NCI-H510A treated with DMSO at 0.1 percent for 48 hours (cell line): ENCODE results near the gene NLE1.

Experiments used
- DNase-seq: peaks from one replicate; lab custom pipeline; 2025; lab: John Stamatoyannopoulos, UW

Gene NLE1

DNA sequence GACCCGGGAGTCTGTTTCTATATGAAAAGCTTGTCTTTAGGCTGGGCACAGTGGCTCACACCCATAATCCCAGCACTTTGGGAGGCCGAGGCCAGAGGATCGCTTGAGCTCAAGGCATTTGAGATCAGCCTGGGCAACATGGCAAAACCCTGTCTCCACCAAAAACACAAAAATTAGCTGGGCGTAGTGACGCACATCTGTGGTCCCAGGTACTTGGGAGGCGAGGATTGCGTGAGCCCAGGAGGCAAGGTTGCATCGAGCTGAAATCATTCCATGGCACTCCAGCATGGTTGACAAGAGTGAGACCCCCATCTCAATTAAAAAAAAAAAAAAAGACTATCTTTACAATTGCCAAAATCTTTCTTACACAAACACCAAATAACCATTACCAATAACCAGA, 55.9 kb downstream of the NLE1 start:
- no peak for DNase-seq

- DNase-seq = no peak
Measured at GRCh38 chr17:35084987-35085386, 57.1 kb downstream of the NLE1 start.

DNA sequence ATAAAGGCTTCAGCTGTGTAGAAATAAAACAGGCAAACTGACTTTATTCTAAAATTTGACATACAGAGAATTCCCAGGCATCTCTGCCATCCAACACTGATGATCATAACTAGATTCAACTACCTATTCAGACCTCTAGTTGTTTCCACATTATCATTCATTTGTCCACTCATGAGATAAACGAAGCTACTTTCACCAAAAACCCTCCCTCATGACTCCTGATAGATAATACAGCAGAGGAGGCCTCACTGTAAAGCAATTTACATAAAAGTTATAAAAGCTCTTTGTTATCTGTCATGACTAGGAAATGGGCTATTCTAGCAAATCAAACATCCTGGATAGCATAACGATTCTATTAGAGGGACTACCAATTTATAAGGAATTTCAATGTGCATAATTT, 59.0 kb downstream of the NLE1 start:
- DNase-seq = no peak

DNA sequence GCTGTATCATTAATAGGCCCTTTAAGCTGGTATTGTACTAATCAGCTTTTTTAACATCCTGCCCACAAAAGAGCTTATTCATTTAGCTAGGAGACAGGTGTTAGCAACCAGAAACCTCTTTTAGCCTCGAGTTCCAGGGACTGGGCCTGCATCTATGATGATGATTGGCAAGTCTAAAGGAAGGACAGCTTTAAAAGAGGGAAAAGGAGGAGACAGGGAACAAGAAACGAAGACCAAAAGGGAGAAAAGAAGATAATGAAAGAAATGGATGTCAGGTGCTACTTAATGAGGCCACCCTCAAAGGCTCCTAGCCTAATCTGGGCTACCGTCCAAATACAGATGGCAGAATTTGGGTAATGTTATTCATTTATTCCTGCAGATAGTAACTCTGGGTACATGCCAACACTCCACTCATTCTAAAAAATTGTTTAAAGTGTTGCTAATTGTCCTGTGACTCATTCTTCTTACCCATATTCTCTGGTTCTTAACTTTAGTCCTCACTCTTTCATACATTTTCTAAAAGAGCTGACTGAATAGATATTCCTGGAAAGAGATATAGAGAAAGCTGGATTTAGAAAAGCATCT, 59.9 kb downstream of the NLE1 start:
- no peak for DNase-seq

DNA sequence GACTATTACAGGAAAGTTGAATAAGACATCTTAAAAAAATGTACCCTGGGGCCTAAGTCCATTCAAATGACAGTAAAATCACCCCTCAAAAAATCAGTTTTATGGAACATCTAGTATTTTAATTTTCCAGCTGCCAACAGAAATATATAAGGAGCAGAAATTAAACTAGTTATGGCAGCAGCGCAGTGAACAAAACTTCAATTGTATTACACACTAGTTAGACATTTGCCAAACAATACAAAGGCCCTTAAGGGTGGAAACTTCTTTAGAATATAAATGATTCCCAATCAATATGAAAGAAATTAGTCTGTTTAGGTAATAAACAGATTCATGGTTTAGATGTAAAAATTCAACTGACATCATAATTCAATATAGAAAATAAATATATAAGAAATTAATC, 60.5 kb downstream of the NLE1 start:
- DNase-seq = no peak

DNA sequence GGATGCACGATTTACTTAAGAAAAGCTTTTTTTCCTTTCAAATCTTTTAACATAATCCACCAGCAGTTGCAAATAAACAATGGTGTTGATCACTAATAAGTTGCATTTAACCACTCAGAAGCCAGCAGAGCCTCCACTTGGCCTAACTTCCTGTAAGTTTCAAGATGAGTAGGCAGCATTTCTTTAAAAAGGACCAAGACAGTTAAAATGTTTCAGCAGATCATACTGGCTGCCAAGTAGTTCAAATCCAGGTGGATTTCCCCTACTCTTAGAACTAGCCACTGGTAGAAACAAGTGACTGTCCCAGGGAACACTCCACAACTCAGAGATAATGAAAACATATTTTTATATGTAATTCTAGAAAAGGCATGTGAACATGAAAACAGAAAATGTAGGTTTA, 61.6 kb downstream of the NLE1 start:
- no peak for DNase-seq

DNA sequence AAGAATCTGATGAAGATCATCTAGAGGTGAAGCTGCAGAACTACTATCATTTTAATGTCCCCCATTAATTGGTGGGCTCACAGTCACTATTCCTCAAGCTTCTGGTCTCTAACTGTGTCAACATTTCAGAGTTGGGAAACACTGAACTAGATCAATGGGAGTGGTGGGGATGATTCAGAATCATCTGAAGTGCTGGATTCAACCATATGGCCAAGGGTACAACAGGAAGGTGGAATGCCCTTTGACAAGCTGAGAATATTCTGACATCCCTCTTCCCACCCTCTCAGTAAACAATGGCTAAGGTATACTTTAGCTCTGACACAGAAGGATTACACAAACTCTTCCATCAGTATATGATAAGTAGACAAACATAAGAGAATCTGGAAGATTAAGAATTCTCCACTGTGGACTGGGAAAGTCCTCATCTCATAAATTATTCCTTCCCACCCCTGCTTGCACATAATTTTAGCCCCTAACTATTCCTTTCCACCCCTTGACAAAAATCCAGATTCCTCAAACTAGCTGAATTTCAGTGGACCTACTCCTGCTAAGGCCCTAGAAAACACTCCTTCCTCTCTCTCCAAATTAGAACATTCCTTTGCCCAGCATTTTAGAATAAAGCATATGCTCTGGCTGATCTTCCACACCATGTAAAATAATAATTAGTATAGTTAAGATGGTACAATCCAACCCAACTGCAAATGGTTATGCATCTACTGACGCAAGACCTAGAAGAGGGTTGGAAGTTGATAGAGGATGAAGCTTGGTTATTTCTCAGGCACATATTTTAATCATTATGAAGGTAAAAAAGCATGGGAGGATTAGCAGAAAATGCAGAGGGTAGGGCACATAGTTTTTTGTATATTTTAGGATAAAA, 62.3 kb downstream of the NLE1 start:
- no peak for DNase-seq
